HG03439 (cell line): ENCODE results near the gene TRABD2A.

Experiments used
- ATAC-seq: cut with Tn5 transposase; IDR thresholded peaks from one replicate; pipeline ENCODE4 v1.9.1; 2021; ENCODE audit warnings: mild to moderate bottlenecking, moderate library complexity; ENCODE audit not compliant: unreplicated experiment

Gene TRABD2A

GRCh38 chr2:84904717-84905174 lies 23.9 kb upstream of the TRABD2A start:
- no peak for ATAC-seq

- no peak for ATAC-seq
These were observed 23.3 kb upstream of the TRABD2A start for GRCh38 chr2:84904151-84904550.

GRCh38 chr2:84902526-84902925 lies 21.6 kb upstream of the TRABD2A start:
- no peak for ATAC-seq

GRCh38 chr2:84901593-84902120 lies 20.8 kb upstream of the TRABD2A start:
- no peak for ATAC-seq

- no peak for ATAC-seq
These were observed 20.1 kb upstream of the TRABD2A start for GRCh38 chr2:84900971-84901370.

GRCh38 chr2:84899304-84900204 lies 18.7 kb upstream of the TRABD2A start:
- ATAC-seq = no peak

GRCh38 chr2:84897773-84898172 lies 16.9 kb upstream of the TRABD2A start:
- no peak for ATAC-seq

- no peak for ATAC-seq
These were observed 15.7 kb upstream of the TRABD2A start for GRCh38 chr2:84896567-84896966.

GRCh38 chr2:84894758-84895520 lies 14.1 kb upstream of the TRABD2A start:
- ATAC-seq = no peak

- no peak for ATAC-seq
These were observed 13.3 kb upstream of the TRABD2A start for GRCh38 chr2:84894131-84894586.

- ATAC-seq = no peak
These were observed 10.6 kb upstream of the TRABD2A start for GRCh38 chr2:84891355-84892010.

GRCh38 chr2:84889332-84889731 lies 8.4 kb upstream of the TRABD2A start:
- ATAC-seq = no peak

- ATAC-seq = peak; percentile 79
These were observed 7.8 kb upstream of the TRABD2A start for GRCh38 chr2:84888401-84889276.

GRCh38 chr2:84886791-84887190 lies 5.9 kb upstream of the TRABD2A start:
- no peak for ATAC-seq

- no peak for ATAC-seq
These were observed 4.2 kb upstream of the TRABD2A start for GRCh38 chr2:84885111-84885510.

- no peak for ATAC-seq
These were observed 3.6 kb upstream of the TRABD2A start for GRCh38 chr2:84884449-84884848.

- ATAC-seq = no peak
These were observed 2.1 kb upstream of the TRABD2A start for GRCh38 chr2:84882775-84883550.

- no peak for ATAC-seq
These were observed 1.5 kb upstream of the TRABD2A start for GRCh38 chr2:84882414-84882738.
